H1 (cell line): Measurements from ENCODE around the gene JAG1.

Source experiments
- EP300 ChIP-seq, 2 experiments: IDR thresholded peaks; 1 replicate in 1 of 2; 2 replicates in 1 of 2; pipeline ENCODE4 v1.6.1; 2011 to 2012; ENCODE audit warnings: low read depth in 2 of 2, low read length in 2 of 2, mild to moderate bottlenecking in 2 of 2, borderline replicate concordance in 1 of 2, inconsistent platforms in 1 of 2, moderate library complexity in 1 of 2
- EZH2 ChIP-seq: fragments of 200-600 bp; sonication (generic); IDR thresholded peaks from 2 replicates; pipeline ENCODE4 v1.7.1; 2012; ENCODE audit warnings: low read depth, mild to moderate bottlenecking, moderate library complexity, low read length, inconsistent platforms; ENCODE audit not compliant: severe bottlenecking
- GTF2F1 ChIP-seq: IDR thresholded peaks from 2 replicates; pipeline ENCODE4 v1.6.1; 2012; ENCODE audit warnings: low read depth, low read length, improper control_type of control experiment, borderline replicate concordance
- HDAC2 ChIP-seq, 2 experiments: fragments of 300-600 bp in 1 of 2; sonication (generic) in 1 of 2; IDR thresholded peaks; 2 replicates each; pipeline ENCODE4 v1.6.1; 2011 to 2012; ENCODE audit warnings: low read depth in 2 of 2, low read length in 2 of 2, mild to moderate bottlenecking in 2 of 2, moderate library complexity in 2 of 2, borderline replicate concordance in 1 of 2, inconsistent platforms in 1 of 2
- HDAC6 ChIP-seq: IDR thresholded peaks from one replicate; pipeline ENCODE4 v1.7.1; 2012; ENCODE audit warnings: low read depth, mild to moderate bottlenecking, inconsistent platforms, low read length, moderate library complexity
- PHF8 ChIP-seq: fragments of 200-600 bp; sonication (generic); conservative IDR thresholded peaks from 2 replicates; pipeline ENCODE4 v1.7.1; 2012; ENCODE audit warnings: low read depth, mild to moderate bottlenecking, inconsistent platforms, low read length, moderate library complexity
- SIN3A ChIP-seq, 2 experiments: IDR thresholded peaks in 1 of 2; conservative IDR thresholded peaks in 1 of 2; 2 replicates each; pipeline ENCODE4 v1.6.1; 2011 to 2012; ENCODE audit warnings: low read length in 2 of 2, improper control_type of control experiment in 1 of 2, low read depth in 1 of 2, mild to moderate bottlenecking in 1 of 2
- YY1 ChIP-seq: IDR thresholded peaks from 2 replicates; pipeline ENCODE4 v1.6.1; 2011; ENCODE audit warnings: low read depth, mild to moderate bottlenecking, low read length
- TF ChIP-seq, protein P1 (sequence below), 3 experiments: IDR thresholded peaks; 1 replicate in 2 of 3; 2 replicates in 1 of 3; pipeline versions ENCODE4 v1.5.1 to v1.6.1; 2011; ENCODE audit warnings: low read length in 3 of 3, mild to moderate bottlenecking in 3 of 3, inconsistent platforms in 2 of 3, low read depth in 1 of 3, moderate library complexity in 1 of 3; ENCODE audit not compliant: insufficient read depth in 1 of 3; ENCODE audit errors: control extremely low read depth in 1 of 3
- TF ChIP-seq, protein P2 (sequence below): IDR thresholded peaks from 2 replicates; pipeline ENCODE4 v1.6.1; 2012; ENCODE audit warnings: inconsistent platforms

DNA sequence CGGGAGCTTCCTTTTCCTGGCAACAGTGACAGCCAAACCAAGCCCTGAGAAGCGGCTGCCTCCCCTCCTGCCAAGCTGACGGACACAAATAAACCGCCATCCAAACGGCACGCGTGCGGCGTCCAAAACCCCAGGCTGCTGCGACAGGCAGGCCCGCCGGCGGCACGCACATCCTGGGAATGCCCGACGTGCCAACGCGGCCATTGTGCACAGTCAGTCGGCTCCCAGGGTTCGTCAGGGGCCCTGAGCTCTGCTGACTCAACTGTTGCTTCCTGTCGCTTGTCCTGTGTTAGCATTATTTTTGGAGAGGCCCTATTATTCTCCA, 6.8 kb downstream of the JAG1 start:
- no peak for TF ChIP-seq HDAC6
- TF ChIP-seq, protein P1, sequence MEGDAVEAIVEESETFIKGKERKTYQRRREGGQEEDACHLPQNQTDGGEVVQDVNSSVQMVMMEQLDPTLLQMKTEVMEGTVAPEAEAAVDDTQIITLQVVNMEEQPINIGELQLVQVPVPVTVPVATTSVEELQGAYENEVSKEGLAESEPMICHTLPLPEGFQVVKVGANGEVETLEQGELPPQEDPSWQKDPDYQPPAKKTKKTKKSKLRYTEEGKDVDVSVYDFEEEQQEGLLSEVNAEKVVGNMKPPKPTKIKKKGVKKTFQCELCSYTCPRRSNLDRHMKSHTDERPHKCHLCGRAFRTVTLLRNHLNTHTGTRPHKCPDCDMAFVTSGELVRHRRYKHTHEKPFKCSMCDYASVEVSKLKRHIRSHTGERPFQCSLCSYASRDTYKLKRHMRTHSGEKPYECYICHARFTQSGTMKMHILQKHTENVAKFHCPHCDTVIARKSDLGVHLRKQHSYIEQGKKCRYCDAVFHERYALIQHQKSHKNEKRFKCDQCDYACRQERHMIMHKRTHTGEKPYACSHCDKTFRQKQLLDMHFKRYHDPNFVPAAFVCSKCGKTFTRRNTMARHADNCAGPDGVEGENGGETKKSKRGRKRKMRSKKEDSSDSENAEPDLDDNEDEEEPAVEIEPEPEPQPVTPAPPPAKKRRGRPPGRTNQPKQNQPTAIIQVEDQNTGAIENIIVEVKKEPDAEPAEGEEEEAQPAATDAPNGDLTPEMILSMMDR (IDR thresholded peaks at IDR 0.05; ENCODE audit: control extremely low read depth in 1 of 3, insufficient read depth in 1 of 3, low read depth in 1 of 3, low read length in 3 of 3): no peak
- no peak for TF ChIP-seq HDAC2 (IDR thresholded peaks at IDR 0.05; ENCODE audit: borderline replicate concordance in 1 of 2, low read depth in 2 of 2, low read length in 2 of 2)
- TF ChIP-seq EP300 (IDR thresholded peaks at IDR 0.05; ENCODE audit: borderline replicate concordance in 1 of 2, low read depth in 2 of 2, low read length in 2 of 2): no peak
- TF ChIP-seq EZH2: no peak
- no peak for TF ChIP-seq SIN3A (conservative IDR thresholded peaks at IDR 0.05 in 1 of 2, IDR thresholded peaks at IDR 0.05 in 1 of 2; ENCODE audit: low read depth in 1 of 2, low read length in 2 of 2)
- no peak for TF ChIP-seq YY1
- TF ChIP-seq, protein P2, sequence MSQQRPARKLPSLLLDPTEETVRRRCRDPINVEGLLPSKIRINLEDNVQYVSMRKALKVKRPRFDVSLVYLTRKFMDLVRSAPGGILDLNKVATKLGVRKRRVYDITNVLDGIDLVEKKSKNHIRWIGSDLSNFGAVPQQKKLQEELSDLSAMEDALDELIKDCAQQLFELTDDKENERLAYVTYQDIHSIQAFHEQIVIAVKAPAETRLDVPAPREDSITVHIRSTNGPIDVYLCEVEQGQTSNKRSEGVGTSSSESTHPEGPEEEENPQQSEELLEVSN: no peak
- TF ChIP-seq PHF8: no peak
- TF ChIP-seq GTF2F1: no peak
